ENCODE data around the gene CAMTA1.

- no peak for TF ChIP-seq CTCF (IDR thresholded peaks at IDR 0.05 in 2 of 3, conservative IDR thresholded peaks at IDR 0.05 in 1 of 3; ENCODE audit: borderline replicate concordance in 1 of 3, insufficient read depth in 1 of 3, low read depth in 2 of 3, low read length in 2 of 3)
- no peak for TF ChIP-seq EZH2 (IDR thresholded peaks at IDR 0.05)
- no peak for TF ChIP-seq POLR2A (IDR thresholded peaks at IDR 0.05; ENCODE audit: borderline replicate concordance, extremely low read depth, insufficient read depth, insufficient read length)
- TF ChIP-seq ZNF274 (IDR thresholded peaks at IDR 0.05; ENCODE audit: low read depth, low read length) = no peak
- no peak for TF ChIP-seq TCF7L2 (IDR thresholded peaks at IDR 0.05; ENCODE audit: borderline replicate concordance, extremely low read depth, insufficient read depth, insufficient read length)
- no peak for TF ChIP-seq EGR1 (IDR thresholded peaks at IDR 0.05; ENCODE audit: low read depth)
These were observed 78.9 kb downstream of the CAMTA1 start for GRCh38 chr1:6864166-6864565.

All from HCT116 (cell line).